GM10266 (cell line): Measurements from ENCODE around the gene ZNF410.
"Not testable (repeated sequence)": the region's sequence is repeated elsewhere in the genome, so short reads cannot be mapped to it uniquely, and the experiment has no call there.

Experiments used
- DNase-seq: peaks from one replicate; pipeline ENCODE4 v3.0.0; 2012; ENCODE audit errors: extremely low spot score
- CTCF ChIP-seq: IDR thresholded peaks from 2 replicates; pipeline ENCODE4 v1.5.1; 2012; ENCODE audit warnings: mild to moderate bottlenecking, low read depth; ENCODE audit not compliant: control insufficient read depth, insufficient read depth; ENCODE audit errors: missing control alignments

The ZNF410 gene

GRCh38 chr14:73887694-73888459, 1.2 kb downstream of the ZNF410 start:
- TF ChIP-seq CTCF, result no peak
- no peak for DNase-seq

GRCh38 chr14:73888460-73888725, 1.7 kb downstream of the ZNF410 start:
- no peak for DNase-seq
- TF ChIP-seq CTCF, result no peak

GRCh38 chr14:73888971-73889370, 2.3 kb downstream of the ZNF410 start:
- no peak for TF ChIP-seq CTCF
- DNase-seq, result no peak

GRCh38 chr14:73889376-73889775, 2.7 kb downstream of the ZNF410 start:
- no peak for DNase-seq
- no peak for TF ChIP-seq CTCF

- DNase-seq, result not testable (repeated sequence)
These were observed 7.6 kb downstream of the ZNF410 start for GRCh38 chr14:73894180-73894687.

GRCh38 chr14:73895939-73896338, 9.3 kb downstream of the ZNF410 start:
- no peak for TF ChIP-seq CTCF
- no peak for DNase-seq

GRCh38 chr14:73896521-73896920, 9.9 kb downstream of the ZNF410 start:
- TF ChIP-seq CTCF, result no peak
- DNase-seq, result no peak

- TF ChIP-seq CTCF, result no peak
These were observed 16.4 kb downstream of the ZNF410 start for GRCh38 chr14:73903028-73903427.

More at GRCh38 chr14:73903028-73903427, 16.4 kb downstream of the ZNF410 start:
- no peak for DNase-seq
